Colonic mucosa (tissue), 4 donors: ENCODE measurements around the gene FAM177A1. TPM values are rescaled to one million over a fixed set of nuclear protein-coding genes. Genes with fewer than 3 reads are reported as not detected.
A peak's percentile ranks its signal among the peaks of the same experiment; 100 is the strongest.

Source experiments
- DNase-seq: peaks from one replicate; pipeline ENCODE4 v3.0.0-alpha.2; 2020
- H3K27ac ChIP-seq: fragments of 200-600 bp; one replicate; pipeline ENCODE4 v1.8.0; 2021
- H3K27me3 ChIP-seq: fragments of 200-600 bp; one replicate; pipeline ENCODE4 v1.8.0; 2021
- H3K36me3 ChIP-seq: fragments of 200-600 bp; one replicate; pipeline ENCODE4 v1.8.0; 2021
- H3K4me1 ChIP-seq: fragments of 200-600 bp; one replicate; pipeline ENCODE4 v1.8.0; 2021; ENCODE audit warnings: mild to moderate bottlenecking
- H3K4me3 ChIP-seq: fragments of 200-600 bp; one replicate; pipeline ENCODE4 v1.8.0; 2021
- H3K9ac ChIP-seq, 2 donors: one replicate each; pipeline ENCODE4 v1.7.0; 2013; ENCODE audit warnings: control low read depth in 2 of 2, low read depth in 2 of 2, low read length in 2 of 2
- H3K9me3 ChIP-seq: fragments of 200-600 bp; one replicate; pipeline ENCODE4 v1.8.0; 2021
- intact Hi-C: fragments of 100-400 bp; cut with DNase I; formaldehyde crosslinking; loops from one replicate; pipeline ENCODE4 v1.14.1; 2022
- total RNA-seq, 2 donors: library from RNA; stranded (reverse); fragmentation: NEBNext Ultra II Directional in 1 of 2; extraction: Animal tissue kit (Norgen Biotek cat#: 25700) in 1 of 2; gene quantifications; one replicate each; pipeline ENCODE4 v1.2.1, GENCODE V29; 2021
- TF ChIP-seq, protein P1 (sequence below): fragments of 200-600 bp; IDR thresholded peaks from one replicate; pipeline ENCODE4 v1.8.0; 2022; ENCODE audit warnings: antibody characterized with exemption, mild to moderate bottlenecking
- donor health status: healthy.
- donor health status: DM: no; HTN: no; CAD: no.
- donor health status: DM: no; HTN: no; CAD: no.

The FAM177A1 gene
- total RNA-seq, 2 donors from 2014 or later: 114 to 153 TPM

DNA sequence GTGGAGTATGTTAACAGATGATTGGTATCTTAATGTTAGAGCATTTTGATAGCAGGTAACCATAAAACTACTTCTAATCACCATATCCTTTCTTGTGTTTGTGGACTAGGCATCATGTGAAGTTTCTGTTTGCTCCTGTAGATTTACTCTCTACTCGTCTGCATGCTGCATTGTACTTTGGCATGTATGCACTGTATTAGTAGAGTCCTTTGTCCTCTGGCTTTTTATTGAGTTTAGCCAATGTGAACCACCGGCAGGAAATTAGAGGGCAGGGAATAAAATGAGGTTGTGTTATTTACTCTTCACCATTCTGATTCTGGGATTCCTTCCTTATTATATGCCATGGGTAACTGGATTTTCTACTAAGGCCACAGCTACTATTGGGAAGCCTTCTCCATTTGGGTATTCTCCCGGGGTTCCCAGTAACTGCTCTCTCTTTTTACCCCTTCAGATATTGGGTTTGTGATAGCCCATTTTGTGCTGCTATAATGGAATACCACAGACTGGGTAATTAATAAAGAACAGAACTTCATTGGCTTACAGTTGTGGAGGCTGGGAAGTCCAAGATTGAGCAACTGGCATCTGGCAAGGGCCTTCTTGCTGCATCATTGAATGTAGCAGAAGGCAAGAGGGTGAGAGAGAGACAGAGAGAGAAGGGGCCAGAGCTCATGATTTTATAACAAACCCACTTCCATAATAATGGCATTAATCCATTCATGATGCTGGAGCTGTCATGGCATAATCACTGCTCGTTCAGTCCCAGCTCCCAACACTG is 22.4 kb downstream of the FAM177A1 start:
- H3K36me3 ChIP-seq: no peaks in the 10 kb centered on the region
- peak; percentile 58 for DNase-seq
- H3K27me3 ChIP-seq: no peaks in the 10 kb centered on the region
- no peak overlapping the region for H3K4me3 ChIP-seq
- intact Hi-C loops: no loop called here
- H3K9ac ChIP-seq: peak overlapping the region in 1 of 2 donors; percentile 46
- no peaks in the 10 kb centered on the region for H3K9me3 ChIP-seq
- H3K4me1 ChIP-seq: no peaks in the 10 kb centered on the region
- peak overlapping the region; percentile 65 for H3K27ac ChIP-seq
- TF ChIP-seq, protein P1, sequence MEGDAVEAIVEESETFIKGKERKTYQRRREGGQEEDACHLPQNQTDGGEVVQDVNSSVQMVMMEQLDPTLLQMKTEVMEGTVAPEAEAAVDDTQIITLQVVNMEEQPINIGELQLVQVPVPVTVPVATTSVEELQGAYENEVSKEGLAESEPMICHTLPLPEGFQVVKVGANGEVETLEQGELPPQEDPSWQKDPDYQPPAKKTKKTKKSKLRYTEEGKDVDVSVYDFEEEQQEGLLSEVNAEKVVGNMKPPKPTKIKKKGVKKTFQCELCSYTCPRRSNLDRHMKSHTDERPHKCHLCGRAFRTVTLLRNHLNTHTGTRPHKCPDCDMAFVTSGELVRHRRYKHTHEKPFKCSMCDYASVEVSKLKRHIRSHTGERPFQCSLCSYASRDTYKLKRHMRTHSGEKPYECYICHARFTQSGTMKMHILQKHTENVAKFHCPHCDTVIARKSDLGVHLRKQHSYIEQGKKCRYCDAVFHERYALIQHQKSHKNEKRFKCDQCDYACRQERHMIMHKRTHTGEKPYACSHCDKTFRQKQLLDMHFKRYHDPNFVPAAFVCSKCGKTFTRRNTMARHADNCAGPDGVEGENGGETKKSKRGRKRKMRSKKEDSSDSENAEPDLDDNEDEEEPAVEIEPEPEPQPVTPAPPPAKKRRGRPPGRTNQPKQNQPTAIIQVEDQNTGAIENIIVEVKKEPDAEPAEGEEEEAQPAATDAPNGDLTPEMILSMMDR: no peak

DNA sequence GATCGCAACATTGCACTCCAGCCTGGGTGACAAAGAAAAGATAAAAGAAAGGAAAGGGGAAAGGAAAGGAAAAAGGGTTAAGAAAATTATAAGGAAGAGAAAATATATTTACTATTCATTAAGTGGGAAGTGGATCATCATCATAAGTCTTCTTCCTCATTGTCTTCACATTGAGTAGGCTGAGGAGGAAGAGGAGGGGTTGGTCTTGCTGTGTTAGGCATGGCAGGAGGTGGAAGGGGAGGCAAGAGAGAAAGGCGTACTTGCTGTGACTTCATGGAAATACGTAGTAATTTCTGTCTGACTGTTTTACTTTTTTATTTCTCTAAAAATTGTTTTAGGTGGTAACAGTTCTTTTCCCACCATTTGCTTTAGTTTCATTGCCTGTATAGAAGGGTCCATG is 26.2 kb downstream of the FAM177A1 start:
- H3K9me3 ChIP-seq: no peaks in the 10 kb centered on the region
- intact Hi-C loops: no loop called here
- no peak overlapping the region for H3K9ac ChIP-seq
- H3K4me1 ChIP-seq: no peaks in the 10 kb centered on the region
- no peak overlapping the region for H3K27ac ChIP-seq
- no peak overlapping the region for H3K4me3 ChIP-seq
- no peaks in the 10 kb centered on the region for H3K27me3 ChIP-seq
- H3K36me3 ChIP-seq: no peaks in the 10 kb centered on the region
- no peak for DNase-seq
- TF ChIP-seq, protein P1: no peak

DNA sequence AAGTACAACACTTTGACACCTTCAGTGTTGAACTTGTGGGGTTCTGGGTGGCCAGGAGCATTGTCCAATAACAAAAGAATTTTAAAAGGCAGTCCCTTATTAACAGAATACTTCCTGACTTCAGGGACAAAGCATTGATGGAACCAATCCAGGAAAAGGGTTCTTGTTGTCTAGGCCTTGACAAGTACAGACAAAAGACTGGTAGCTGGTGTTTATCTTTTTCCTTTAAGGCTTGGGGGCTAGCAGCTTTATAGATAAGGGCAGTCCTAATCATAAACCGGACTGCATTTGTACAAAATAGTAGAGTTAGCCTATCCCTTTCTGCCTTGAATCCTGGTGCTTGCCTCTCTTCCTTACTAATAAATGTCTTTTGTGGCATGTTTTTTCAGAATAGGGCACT is 27.4 kb downstream of the FAM177A1 start:
- Histone ChIP-seq H3K4me3 (no peak overlapping the region), H3K36me3 (no peaks in the 10 kb centered on the region), H3K27ac (no peak overlapping the region), H3K4me1 (no peaks in the 10 kb centered on the region), H3K9me3 (no peaks in the 10 kb centered on the region), H3K27me3 (no peaks in the 10 kb centered on the region), H3K9ac (no peak overlapping the region)
- intact Hi-C loops: no loop called here
- DNase-seq: no peak
- TF ChIP-seq, protein P1: no peak

DNA sequence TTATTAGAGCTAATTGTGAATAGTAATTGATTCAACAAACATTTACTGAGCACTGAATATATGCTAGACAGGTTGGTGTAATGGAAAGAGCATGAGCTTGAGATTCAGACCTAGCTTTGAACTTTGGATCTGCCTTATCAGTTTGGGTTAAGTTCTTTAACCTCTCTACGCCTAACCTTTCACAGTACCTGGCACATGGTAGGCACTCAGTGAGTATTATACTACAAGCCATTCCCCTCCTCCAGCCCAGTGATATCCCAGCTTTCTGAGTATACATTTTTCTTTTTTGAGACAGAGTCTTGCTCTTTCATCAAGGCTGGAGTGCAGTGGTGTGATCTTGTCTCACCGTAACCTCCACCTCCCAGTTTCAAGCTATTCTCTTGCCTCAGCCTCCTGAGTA is 32.0 kb downstream of the FAM177A1 start:
- no peaks in the 10 kb centered on the region for H3K36me3 ChIP-seq
- H3K9ac ChIP-seq: peak overlapping the region in 1 of 2 donors; percentile 34
- H3K4me3 ChIP-seq: no peak overlapping the region
- no peaks in the 10 kb centered on the region for H3K9me3 ChIP-seq
- intact Hi-C loops: no loop called here
- H3K27me3 ChIP-seq: no peaks in the 10 kb centered on the region
- TF ChIP-seq, protein P1: no peak
- H3K27ac ChIP-seq: no peak overlapping the region
- DNase-seq: peak; percentile 33
- no peaks in the 10 kb centered on the region for H3K4me1 ChIP-seq

DNA sequence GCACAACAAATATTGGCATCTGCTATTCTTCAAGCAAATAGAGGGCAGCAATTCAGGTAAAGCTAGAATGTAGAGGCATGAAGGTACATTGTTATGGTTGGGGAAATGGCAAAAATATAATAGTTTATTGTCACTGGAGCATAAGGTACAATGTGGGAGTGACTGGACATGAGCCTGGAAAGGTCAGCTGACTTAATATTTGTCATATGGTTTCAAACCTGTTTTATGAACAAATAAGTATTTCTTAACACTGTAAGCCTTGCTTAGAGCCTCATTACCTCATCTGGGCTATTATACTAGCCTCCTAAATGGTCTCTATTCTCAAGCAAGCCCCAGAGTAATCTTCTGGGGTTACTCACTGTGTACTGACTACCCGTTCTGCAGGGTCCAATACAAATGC is 33.7 kb downstream of the FAM177A1 start:
- TF ChIP-seq, protein P1: no peak
- Histone ChIP-seq H3K9me3 (no peaks in the 10 kb centered on the region), H3K9ac (no peak overlapping the region), H3K27ac (no peak overlapping the region), H3K4me1 (no peaks in the 10 kb centered on the region), H3K4me3 (no peak overlapping the region), H3K36me3 (no peaks in the 10 kb centered on the region), H3K27me3 (no peaks in the 10 kb centered on the region)
- intact Hi-C loops: no loop called here
- DNase-seq: no peak
